Measurements from ENCODE around the gene DUSP1.

Gene DUSP1

GRCh38 chr5:172727551-172727950 lies 43.4 kb downstream of the DUSP1 start:
- no peak for DNase-seq

- DNase-seq = no peak
Measured at GRCh38 chr5:172726966-172727365, 44.0 kb downstream of the DUSP1 start.

- DNase-seq = no peak
Measured at GRCh38 chr5:172725785-172726184, 45.2 kb downstream of the DUSP1 start.

- no peak for DNase-seq
Measured at GRCh38 chr5:172725273-172725672, 45.7 kb downstream of the DUSP1 start.

GRCh38 chr5:172724242-172725183 lies 46.5 kb downstream of the DUSP1 start:
- DNase-seq = peak in 18 of 56 donors; percentile 10 to 63 (median 30)

- peak in 7 of 56 donors; percentile 11 to 66 (median 27) for DNase-seq
Measured at GRCh38 chr5:172723508-172723907, 47.5 kb downstream of the DUSP1 start.

GRCh38 chr5:172722327-172722815 lies 48.6 kb downstream of the DUSP1 start:
- DNase-seq = no peak

- DNase-seq = no peak
Measured at GRCh38 chr5:172721455-172722326, 49.3 kb downstream of the DUSP1 start.

- DNase-seq = no peak
Measured at GRCh38 chr5:172720655-172721054, 50.3 kb downstream of the DUSP1 start.

- no peak for DNase-seq
Measured at GRCh38 chr5:172719211-172719610, 51.8 kb downstream of the DUSP1 start.

- DNase-seq = no peak
Measured at GRCh38 chr5:172718527-172719114, 52.4 kb downstream of the DUSP1 start.

Measured in amygdala (tissue), 56 donors.